ENCODE data around the gene TTN.

GRCh38 chr2:178804791-178805190, 2.4 kb downstream of the TTN start:
- TF ChIP-seq POLR2A (IDR thresholded peaks at IDR 0.05; ENCODE audit: low read length) (no peak), GATA1 (IDR thresholded peaks at IDR 0.05; ENCODE audit: low read depth, low read length) (no peak)

Measured in erythroblast (primary cell).